Stomach smooth muscle (tissue), 2 donors: ENCODE data around the gene CBL.
A peak's percentile ranks its signal among the peaks of the same experiment; 100 is the strongest.

Experiments used
- H3K27ac ChIP-seq: one replicate; pipeline ENCODE4 v1.7.0; 2013; ENCODE audit warnings: mild to moderate bottlenecking, low read length, inconsistent platforms
- H3K27me3 ChIP-seq, 2 donors: one replicate each; pipeline ENCODE4 v1.7.0; 2013; ENCODE audit warnings: low read length in 2 of 2; ENCODE audit not compliant: insufficient read depth in 2 of 2, control insufficient read depth in 1 of 2
- H3K36me3 ChIP-seq, 2 donors: one replicate each; pipeline ENCODE4 v1.7.0; 2013; ENCODE audit warnings: low read length in 2 of 2; ENCODE audit not compliant: control insufficient read depth in 2 of 2, insufficient read depth in 2 of 2
- H3K4me1 ChIP-seq: one replicate; pipeline ENCODE4 v1.7.0; 2013; ENCODE audit warnings: low read length; ENCODE audit not compliant: control insufficient read depth, insufficient read depth
- H3K4me3 ChIP-seq, 2 donors: one replicate each; pipeline ENCODE4 v1.7.0; 2013; ENCODE audit warnings: low read length in 2 of 2
- H3K9ac ChIP-seq, 2 donors: one replicate each; pipeline ENCODE4 v1.7.0; 2013; ENCODE audit warnings: low read length in 2 of 2, mild to moderate bottlenecking in 1 of 2
- H3K9me3 ChIP-seq, 2 donors: one replicate each; pipeline ENCODE4 v1.7.0; 2013; ENCODE audit warnings: low read length in 2 of 2; ENCODE audit not compliant: control insufficient read depth in 2 of 2
- donor health status: healthy.
- donor health status: Pancreatic carcinoma.

The CBL gene

DNA sequence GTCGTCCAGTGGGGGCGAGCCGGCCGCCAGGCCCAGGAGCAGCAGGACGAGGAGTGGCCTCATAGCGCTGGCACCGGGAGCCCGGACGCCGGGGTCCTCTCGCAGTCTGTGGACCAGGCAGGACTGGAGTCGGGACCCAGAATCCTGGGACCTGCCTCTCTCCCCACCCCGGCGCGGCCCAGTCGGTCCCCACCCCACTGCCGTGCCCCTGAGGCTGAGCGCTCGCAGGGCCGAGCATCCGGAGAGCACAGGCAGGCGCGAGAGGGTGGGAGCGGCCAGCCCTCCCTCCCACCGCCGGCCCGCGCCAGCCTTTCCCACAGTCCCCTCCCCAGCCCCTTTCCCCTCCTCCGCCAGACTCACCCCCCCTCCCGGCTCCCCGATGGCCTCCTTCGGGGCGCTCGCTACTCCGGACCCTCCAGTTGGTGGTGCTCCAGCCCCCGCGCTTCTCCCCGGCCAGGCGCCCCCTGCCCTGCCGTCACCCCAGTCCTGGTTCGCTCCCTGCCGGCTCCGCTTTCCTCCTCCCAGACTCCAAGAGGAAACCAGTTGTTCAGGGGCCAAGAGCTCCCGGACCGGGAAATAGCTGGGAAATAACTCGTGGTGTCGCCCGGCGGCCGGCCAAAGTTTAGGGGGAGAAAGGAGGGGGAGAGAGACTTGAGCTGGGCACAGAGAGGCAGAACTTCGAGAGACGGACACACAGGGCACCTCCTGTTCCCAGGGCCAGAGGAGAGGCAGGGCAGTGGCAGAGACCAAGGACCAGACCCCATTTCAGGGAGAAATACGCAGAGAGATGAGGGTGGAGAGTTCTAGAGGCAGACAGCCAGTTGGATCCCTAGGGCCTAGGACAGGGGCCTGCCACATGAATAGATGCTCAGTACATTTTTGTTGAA, 134.4 kb downstream of the CBL start, which contains the start of gene C1QTNF5:
C1QTNF5 (minus strand) TSS at position 549 of the 887 bp plus-strand sequence; CDS start at position 63, 486 bp downstream.
- peak within 1 kb of the TSS; percentile 80 for H3K27ac ChIP-seq
- H3K9me3 ChIP-seq, result no peaks in the 10 kb centered on the region
- peaks cover 0 to 5% of the 10 kb centered on the region in 2 donors for H3K36me3 ChIP-seq
- peak within 1 kb of the TSS; percentile 54 to 76 for H3K4me3 ChIP-seq
- H3K4me1 ChIP-seq, result peaks cover 54% of the 10 kb centered on the region
- no peaks in the 10 kb centered on the region for H3K27me3 ChIP-seq
- peak within 1 kb of the TSS; percentile 64 to 73 for H3K9ac ChIP-seq

GRCh38 chr11:119341222-119342022, 135.3 kb downstream of the CBL start:
- Histone ChIP-seq H3K4me1 (peaks cover 52% of the 10 kb centered on the region), H3K4me3 (peak overlapping the region; percentile 42 to 76), H3K9me3 (no peaks in the 10 kb centered on the region), H3K27ac (peak overlapping the region; percentile 80), H3K9ac (peak overlapping the region in 1 of 2 donors; percentile 64), H3K36me3 (peaks cover 0 to 3% of the 10 kb centered on the region in 2 donors), H3K27me3 (no peaks in the 10 kb centered on the region)

DNA sequence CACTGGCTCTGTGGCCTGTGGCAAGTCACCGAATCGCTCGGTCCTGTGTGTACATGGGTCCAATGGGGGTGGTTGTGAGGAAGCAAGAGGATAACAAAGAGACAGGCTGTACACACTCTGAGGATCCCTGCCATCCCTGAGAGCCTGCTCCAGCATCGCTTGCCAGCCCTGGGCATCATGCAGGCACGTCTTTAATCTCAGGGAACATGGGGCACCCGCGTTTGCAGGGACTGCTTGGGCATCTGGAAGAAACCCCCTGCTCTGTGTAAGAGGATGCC, 135.8 kb downstream of the CBL start:
- no peak overlapping the region for H3K9ac ChIP-seq
- H3K9me3 ChIP-seq, result no peaks in the 10 kb centered on the region
- H3K4me1 ChIP-seq, result peaks cover 55% of the 10 kb centered on the region
- H3K4me3 ChIP-seq, result no peak overlapping the region
- no peaks in the 10 kb centered on the region for H3K27me3 ChIP-seq
- peaks cover 0 to under 1% of the 10 kb centered on the region in 2 donors for H3K36me3 ChIP-seq
- H3K27ac ChIP-seq, result no peak overlapping the region

- Histone ChIP-seq H3K9ac (no peak overlapping the region), H3K4me3 (no peak overlapping the region), H3K36me3 (no peaks in the 10 kb centered on the region), H3K4me1 (peaks cover 57% of the 10 kb centered on the region), H3K27ac (no peak overlapping the region), H3K27me3 (no peaks in the 10 kb centered on the region), H3K9me3 (no peaks in the 10 kb centered on the region)
Measured at GRCh38 chr11:119342362-119343130, 136.4 kb downstream of the CBL start.

DNA sequence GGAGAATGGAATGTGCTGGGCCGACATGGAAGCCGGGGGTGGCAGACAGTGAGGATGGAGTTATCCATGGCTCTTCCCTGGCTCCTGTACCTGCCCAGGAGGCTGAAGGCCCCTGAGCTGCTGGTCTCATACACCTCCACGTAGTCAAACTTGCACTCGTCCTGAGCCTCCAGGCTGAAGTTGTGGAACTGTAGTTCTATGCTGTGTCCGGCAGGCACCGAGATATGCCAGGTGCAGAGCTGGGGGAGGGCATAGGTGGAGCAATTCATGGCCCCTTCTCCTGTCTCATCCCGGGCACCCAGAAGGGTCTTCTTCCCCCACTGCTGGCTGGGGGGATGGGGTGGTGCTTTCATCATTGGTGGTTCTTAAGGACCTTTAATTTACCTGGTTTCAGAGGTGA, 137.6 kb downstream of the CBL start:
- no peak overlapping the region for H3K9ac ChIP-seq
- H3K36me3 ChIP-seq, result no peaks in the 10 kb centered on the region
- no peak overlapping the region for H3K4me3 ChIP-seq
- H3K27me3 ChIP-seq, result no peaks in the 10 kb centered on the region
- H3K27ac ChIP-seq, result no peak overlapping the region
- peaks cover 47% of the 10 kb centered on the region for H3K4me1 ChIP-seq
- no peaks in the 10 kb centered on the region for H3K9me3 ChIP-seq

GRCh38 chr11:119344291-119345010, 138.3 kb downstream of the CBL start:
- no peak overlapping the region for H3K9ac ChIP-seq
- H3K27ac ChIP-seq, result no peak overlapping the region
- peaks cover 40% of the 10 kb centered on the region for H3K4me1 ChIP-seq
- no peaks in the 10 kb centered on the region for H3K9me3 ChIP-seq
- no peaks in the 10 kb centered on the region for H3K36me3 ChIP-seq
- no peak overlapping the region for H3K4me3 ChIP-seq
- no peaks in the 10 kb centered on the region for H3K27me3 ChIP-seq

GRCh38 chr11:119345685-119346084, 139.5 kb downstream of the CBL start:
- Histone ChIP-seq H3K4me1 (peaks cover 30% of the 10 kb centered on the region), H3K4me3 (no peak overlapping the region), H3K9me3 (no peaks in the 10 kb centered on the region), H3K27me3 (no peaks in the 10 kb centered on the region), H3K27ac (no peak overlapping the region), H3K9ac (no peak overlapping the region), H3K36me3 (no peaks in the 10 kb centered on the region)

DNA sequence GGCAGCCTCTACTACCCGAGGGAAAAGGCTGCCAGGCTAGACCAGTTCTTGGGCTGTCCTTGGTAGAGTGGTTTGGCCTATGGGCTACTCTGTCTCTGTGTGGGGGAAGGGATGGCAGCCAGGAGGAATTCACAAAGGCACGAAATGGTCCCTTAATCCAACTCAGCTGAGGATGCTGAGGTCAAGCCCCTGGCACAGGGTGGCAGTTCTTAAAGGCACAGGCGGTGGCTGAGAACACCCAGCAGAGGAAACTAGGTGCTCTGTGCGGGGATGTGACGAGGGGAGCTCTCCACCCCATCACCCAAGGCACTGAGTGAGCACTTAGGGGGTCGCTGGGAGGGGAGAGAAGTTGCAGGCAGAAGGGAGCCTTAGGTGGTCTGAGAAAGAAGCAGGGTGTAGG, 140.5 kb downstream of the CBL start, which contains the start of gene MFRP:
MFRP (minus strand) TSS at position 101 of the 400 bp plus-strand sequence. CDS start 192 bp downstream, outside the sequence.
- H3K4me3 ChIP-seq, result no peak within 1 kb of the TSS
- H3K27ac ChIP-seq, result peak within 1 kb of the TSS; percentile 37
- peak within 1 kb of the TSS in 1 of 2 donors; percentile 21 for H3K9ac ChIP-seq
- peaks cover 22% of the 10 kb centered on the region for H3K4me1 ChIP-seq
- no peaks in the 10 kb centered on the region for H3K9me3 ChIP-seq
- H3K36me3 ChIP-seq, result no peaks in the 10 kb centered on the region
- no peaks in the 10 kb centered on the region for H3K27me3 ChIP-seq

GRCh38 chr11:119347242-119347641, 141.1 kb downstream of the CBL start:
- peak overlapping the region; percentile 37 for H3K27ac ChIP-seq
- H3K4me1 ChIP-seq, result peaks cover 26% of the 10 kb centered on the region
- H3K36me3 ChIP-seq, result no peaks in the 10 kb centered on the region
- H3K9me3 ChIP-seq, result no peaks in the 10 kb centered on the region
- no peak overlapping the region for H3K4me3 ChIP-seq
- no peaks in the 10 kb centered on the region for H3K27me3 ChIP-seq
- H3K9ac ChIP-seq, result peak overlapping the region in 1 of 2 donors; percentile 21
